ENCODE data around the gene CHST11.
A peak's percentile ranks its signal among the peaks of the same experiment; 100 is the strongest.

GRCh38 chr12:104456417-104456949 is at the start of gene CHST11:
- TF ChIP-seq CTCF (IDR thresholded peaks at IDR 0.05 in 8 of 11, conservative IDR thresholded peaks at IDR 0.05 in 3 of 11) (peak in 6 of 11 experiments; percentile 33 to 50 (median 40)), POLR2A (IDR thresholded peaks at IDR 0.05) (no peak), POLR2AphosphoS5 (IDR thresholded peaks at IDR 0.05) (peak; percentile 70 to 89 (median 84))

All from spleen (tissue), 7 donors.